T-helper 2 cell treated with Interferon-gamma antibody and Interleukin-4, amounts not matched to agents 100 ng/mL and 5 ng/mL, for 36 hours (primary cell): ENCODE measurements around the gene PCDH18. TPM values are rescaled to one million over a fixed set of nuclear protein-coding genes. Genes with fewer than 3 reads are reported as not detected.

Experiments
- intact Hi-C: fragments of 100-400 bp; cut with micrococcal nuclease; formaldehyde crosslinking; loops from one replicate; pipeline ENCODE4 v1.15.1; 2023
- total RNA-seq: library from RNA; stranded (reverse); gene quantifications from 2 replicates; pipeline ENCODE4 v1.2.3, GENCODE V29; 2022

Gene PCDH18
- total RNA-seq, 1 donor from 2014 or later: 0.09 TPM

- intact Hi-C loops: no loop called here
Measured at GRCh38 chr4:137471895-137472294, 60.4 kb downstream of the PCDH18 start.

- intact Hi-C loops: no loop called here
Measured at GRCh38 chr4:137471461-137471860, 60.8 kb downstream of the PCDH18 start.

- intact Hi-C loops: no loop called here
Measured at GRCh38 chr4:137470806-137471205, 61.5 kb downstream of the PCDH18 start.
